CD8-positive, alpha-beta memory T cell (primary cell): ENCODE results near the gene CUL3. TPM values are rescaled to one million over a fixed set of nuclear protein-coding genes. Genes with fewer than 3 reads are reported as not detected.
"Not testable (repeated sequence)": the region's sequence is repeated elsewhere in the genome, so short reads cannot be mapped to it uniquely, and the experiment has no call there.

Source experiments
- CTCF ChIA-PET: fragments of 350-600 bp; sonication (Branson Sonifier 250); formaldehyde crosslinking; loops from one replicate; lab custom pipeline; 2021; ENCODE audit warnings: antibody characterized with exemption; lab: Charles Lee
- POLR2A ChIA-PET: fragments of 350-600 bp; sonication (Branson Sonifier 250); formaldehyde crosslinking; loops from one replicate; lab custom pipeline; 2021; ENCODE audit warnings: antibody characterized with exemption; lab: Charles Lee
- DNase-seq, 5 donors: peaks; one replicate each; pipeline versions ENCODE4 v3.0.0 to v3.0.0-alpha.2; 2020 to 2022; ENCODE audit warnings: mixed read lengths in 1 of 5
- H3K27ac ChIP-seq: one replicate; pipeline ENCODE4 v1.7.0; 2013; ENCODE audit warnings: low read depth, mild to moderate bottlenecking, low read length, moderate library complexity
- H3K27me3 ChIP-seq: 2 replicates; pipeline ENCODE4 v1.7.0; 2013; ENCODE audit warnings: low read length, mild to moderate bottlenecking; ENCODE audit not compliant: insufficient read depth, poor library complexity, severe bottlenecking
- H3K36me3 ChIP-seq: 2 replicates; pipeline ENCODE4 v1.7.0; 2013; ENCODE audit warnings: mild to moderate bottlenecking, low read length, moderate library complexity; ENCODE audit not compliant: insufficient read depth
- H3K4me1 ChIP-seq: 2 replicates; pipeline ENCODE4 v1.7.0; 2013; ENCODE audit warnings: mild to moderate bottlenecking, low read length, moderate library complexity; ENCODE audit not compliant: insufficient read depth
- H3K4me3 ChIP-seq: 2 replicates; pipeline ENCODE4 v1.7.0; 2013; ENCODE audit warnings: mild to moderate bottlenecking, low read length
- H3K9me3 ChIP-seq: 2 replicates; pipeline ENCODE4 v1.7.0; 2013; ENCODE audit warnings: mild to moderate bottlenecking, low read length
- H3K27ac Mint-ChIP-seq, 8 donors: one replicate each; pipeline ENCODE4 v1.8.0; 2020 to 2021; ENCODE audit warnings: mixed read lengths in 8 of 8, mild to moderate bottlenecking in 6 of 8, inconsistent platforms in 3 of 8, moderate library complexity in 3 of 8
- H3K27me3 Mint-ChIP-seq, 2 donors: one replicate each; pipeline ENCODE4 v1.8.0; 2020 to 2021; ENCODE audit warnings: mixed read lengths in 2 of 2, mild to moderate bottlenecking in 1 of 2, moderate library complexity in 1 of 2
- H3K36me3 Mint-ChIP-seq, 3 donors: one replicate each; pipeline ENCODE4 v1.8.0; 2020 to 2021; ENCODE audit warnings: mixed read lengths in 3 of 3, inconsistent platforms in 1 of 3, mild to moderate bottlenecking in 1 of 3
- H3K4me1 Mint-ChIP-seq, 3 donors: one replicate each; pipeline ENCODE4 v1.8.0; 2020 to 2021; ENCODE audit warnings: mixed read lengths in 3 of 3, inconsistent platforms in 1 of 3, mild to moderate bottlenecking in 1 of 3
- H3K4me3 Mint-ChIP-seq, 7 donors: one replicate each; pipeline ENCODE4 v1.8.0; 2020 to 2021; ENCODE audit warnings: mixed read lengths in 7 of 7, mild to moderate bottlenecking in 6 of 7, moderate library complexity in 4 of 7, inconsistent platforms in 2 of 7
- H3K9me3 Mint-ChIP-seq, 5 donors: one replicate each; pipeline ENCODE4 v1.8.0; 2020 to 2022; ENCODE audit warnings: mixed read lengths in 5 of 5, mild to moderate bottlenecking in 3 of 5, moderate library complexity in 2 of 5, inconsistent platforms in 1 of 5
- polyA plus RNA-seq: library from polyadenylated mRNA; unstranded; fragments of 300-500 nt; fragmentation: Illumina TruSeq; gene quantifications from one replicate; pipeline ENCODE4 v1.2.3, GENCODE V29; 2021
- total RNA-seq, 2 experiments: library from RNA; stranded (reverse); gene quantifications; one replicate each; pipeline ENCODE4 v1.2.3, GENCODE V29; 2021

Gene CUL3
- total and polyA plus RNA-seq, 3 experiments from 2014 or later = 58.1 to 104 (median 100) TPM

DNA sequence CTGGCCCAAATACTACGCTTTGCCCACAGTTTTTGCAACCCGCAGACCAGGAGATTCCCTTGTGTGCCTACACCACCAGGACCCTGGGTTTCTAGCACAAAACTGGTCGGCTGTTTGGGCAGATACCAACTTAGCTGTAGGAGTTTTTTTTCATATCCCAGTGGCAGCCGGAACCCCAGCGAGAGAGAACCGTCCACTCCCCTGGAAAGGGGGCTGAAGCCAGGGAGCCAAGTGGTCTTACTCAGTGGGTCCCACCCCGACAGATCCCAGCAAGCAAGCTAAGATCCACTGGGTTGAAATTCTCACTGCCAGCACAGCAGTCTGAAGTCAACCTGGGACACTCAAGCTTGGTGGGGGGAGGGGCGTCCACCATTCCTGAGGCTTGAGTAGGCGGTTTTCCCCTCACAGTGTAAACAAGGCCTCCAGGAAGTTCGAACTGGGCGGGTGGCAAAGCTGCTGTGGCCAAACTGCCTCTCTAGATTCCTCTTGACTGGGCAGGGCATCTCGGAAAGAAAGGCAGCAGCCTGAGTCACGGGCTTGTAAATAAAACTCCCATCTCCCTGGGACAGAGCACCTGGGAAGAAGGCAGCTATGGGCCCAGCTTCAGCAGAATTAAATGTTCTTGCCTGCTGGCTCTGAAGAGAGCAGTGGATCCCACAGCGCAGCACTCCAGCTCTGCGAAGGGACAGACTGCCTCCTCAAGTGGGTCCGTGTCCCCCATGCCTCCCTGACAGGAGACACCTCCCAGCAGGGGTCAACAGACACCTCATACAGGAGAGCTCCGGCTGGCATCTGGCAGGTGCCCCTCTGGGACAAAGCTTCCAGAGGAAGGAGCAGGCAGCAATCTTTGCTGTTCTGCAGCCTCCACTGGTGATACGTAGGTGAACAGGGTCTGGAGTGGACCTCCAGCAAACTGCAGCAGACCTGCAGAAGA, 99.8 kb downstream of the CUL3 start:
- H3K27me3 Mint-ChIP-seq, H3K9me3 ChIP-seq, H3K27ac ChIP-seq, H3K36me3 ChIP-seq, H3K4me1 ChIP-seq, DNase-seq, POLR2A ChIA-PET, H3K27me3 ChIP-seq, H3K4me3 ChIP-seq, H3K4me3 Mint-ChIP-seq, H3K9me3 Mint-ChIP-seq, CTCF ChIA-PET: not testable (repeated sequence)
- peaks cover 39 to 63% (median 60%) of the 10 kb centered on the region in 3 donors for H3K4me1 Mint-ChIP-seq
- peaks cover 31 to 83% (median 34%) of the 10 kb centered on the region in 3 donors for H3K36me3 Mint-ChIP-seq
- H3K27ac Mint-ChIP-seq = peak overlapping the region in 1 of 8 donors; percentile 13

DNA sequence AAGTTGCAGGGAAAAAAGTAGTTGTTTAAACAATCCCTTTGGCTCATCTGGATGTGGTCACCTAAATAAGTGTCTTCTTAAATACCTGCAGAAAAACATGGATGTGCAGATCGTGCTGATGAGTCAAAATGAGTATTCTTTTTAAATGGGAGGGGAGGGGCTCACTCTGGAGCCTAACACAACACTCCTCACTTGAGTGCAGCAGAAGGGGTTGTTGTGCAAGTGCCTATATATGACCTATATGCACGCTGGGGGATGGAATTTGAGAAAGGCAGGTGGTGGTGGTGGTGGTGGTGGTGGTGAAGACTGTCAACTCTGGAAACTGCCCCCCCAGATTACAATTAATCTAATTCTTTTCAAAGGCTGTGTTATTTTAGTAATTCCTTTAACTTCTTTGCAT, 105.3 kb downstream of the CUL3 start:
- no peak overlapping the region for H3K4me3 ChIP-seq
- Mint-ChIP-seq H3K4me3 (no peak overlapping the region), H3K4me1 (peaks cover 1 to 23% (median 18%) of the 10 kb centered on the region in 3 donors), H3K9me3 (no peaks in the 10 kb centered on the region), H3K27ac (peak overlapping the region in 4 of 8 donors; percentile 8 to 65 (median 35)), H3K36me3 (peaks cover 13 to 78% (median 27%) of the 10 kb centered on the region in 3 donors), H3K27me3 (no peaks in the 10 kb centered on the region)
- H3K27me3 ChIP-seq = no peaks in the 10 kb centered on the region
- H3K9me3 ChIP-seq = no peaks in the 10 kb centered on the region
- ChIA-PET CTCF (no interaction called here), POLR2A (no interaction called here)
- DNase-seq = no peak
- H3K36me3 ChIP-seq = peaks cover 26% of the 10 kb centered on the region
- H3K27ac ChIP-seq = no peak overlapping the region
- no peaks in the 10 kb centered on the region for H3K4me1 ChIP-seq

- Mint-ChIP-seq H3K27me3 (no peaks in the 10 kb centered on the region), H3K4me3 (no peak overlapping the region)
- CTCF ChIA-PET = no interaction called here
Observed at GRCh38 chr2:224472827-224473226, 112.3 kb downstream of the CUL3 start.

DNA sequence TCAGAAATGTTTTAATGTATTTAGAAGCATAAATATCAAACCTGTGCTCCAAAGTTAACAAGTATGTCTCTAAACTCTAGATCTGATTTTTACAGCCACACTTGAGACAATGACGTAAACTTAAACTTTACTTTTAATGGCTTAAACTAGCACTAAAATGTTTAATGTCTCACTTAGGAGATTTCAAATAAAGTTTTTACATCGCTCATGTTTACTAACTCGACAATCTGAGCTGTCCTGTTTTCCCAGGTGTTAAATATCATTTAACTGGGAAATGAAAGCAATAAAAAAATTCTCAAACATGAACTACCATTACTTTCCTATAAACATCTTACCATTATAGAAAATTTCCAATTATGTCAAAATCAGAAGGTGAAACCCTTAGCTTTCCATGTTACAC, 113.0 kb downstream of the CUL3 start:
- Mint-ChIP-seq H3K4me3 (no peak overlapping the region), H3K27me3 (no peaks in the 10 kb centered on the region), H3K4me1 (no peaks in the 10 kb centered on the region), H3K9me3 (no peaks in the 10 kb centered on the region), H3K36me3 (peaks cover 13 to 38% (median 16%) of the 10 kb centered on the region in 3 donors), H3K27ac (no peak overlapping the region)
- Histone ChIP-seq H3K27ac (no peak overlapping the region), H3K4me3 (no peak overlapping the region), H3K27me3 (no peaks in the 10 kb centered on the region), H3K9me3 (no peaks in the 10 kb centered on the region), H3K36me3 (peaks cover 26% of the 10 kb centered on the region), H3K4me1 (no peaks in the 10 kb centered on the region)
- CTCF ChIA-PET = no interaction called here
- no peak for DNase-seq
- POLR2A ChIA-PET = no interaction called here

More at GRCh38 chr2:224472827-224473226, 112.3 kb downstream of the CUL3 start:
- POLR2A ChIA-PET = no interaction called here
- Histone ChIP-seq H3K4me3 (no peak overlapping the region), H3K4me1 (no peaks in the 10 kb centered on the region), H3K36me3 (peaks cover 33% of the 10 kb centered on the region), H3K27me3 (no peaks in the 10 kb centered on the region), H3K27ac (no peak overlapping the region), H3K9me3 (no peaks in the 10 kb centered on the region)
- Mint-ChIP-seq H3K27ac (no peak overlapping the region), H3K36me3 (peaks cover 13 to 45% (median 21%) of the 10 kb centered on the region in 3 donors), H3K4me1 (no peaks in the 10 kb centered on the region), H3K9me3 (no peaks in the 10 kb centered on the region)
- no peak for DNase-seq

DNA sequence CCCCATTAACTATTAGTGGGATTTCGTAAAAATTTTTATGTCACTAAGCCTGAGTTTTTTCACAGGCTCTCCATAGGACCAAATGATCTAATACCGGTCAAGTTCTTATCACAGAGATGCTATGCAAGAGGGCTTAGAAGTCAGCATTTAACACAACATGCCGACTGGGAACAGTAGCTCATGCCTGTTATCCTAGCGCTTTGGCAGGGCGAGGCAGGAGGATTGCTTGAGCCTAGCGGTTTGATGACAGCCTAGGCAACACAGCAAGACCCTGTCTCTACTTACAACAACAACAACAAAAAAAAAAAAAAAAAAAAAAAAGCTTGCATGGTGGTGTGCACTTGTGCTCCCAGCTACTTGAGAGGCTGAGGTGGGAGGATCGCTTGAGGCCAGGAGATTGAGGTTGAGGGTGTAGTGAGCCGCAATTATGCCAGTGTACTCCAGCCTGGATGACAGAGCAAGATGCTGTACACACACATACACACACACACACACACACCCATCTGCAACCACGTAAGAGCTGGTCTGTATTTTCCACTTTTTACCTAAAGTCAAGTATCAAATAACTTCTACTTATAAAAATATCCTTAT, 115.7 kb downstream of the CUL3 start:
- Mint-ChIP-seq H3K36me3 (peaks cover 0 to 16% (median 0%) of the 10 kb centered on the region in 3 donors), H3K27ac (no peak overlapping the region)
- CTCF ChIA-PET = interaction anchor here (0.7 kb wide), 1 partner anchor 271 kb away, joined by 3 read pairs; no protein-coding TSS in a partner anchor

DNA sequence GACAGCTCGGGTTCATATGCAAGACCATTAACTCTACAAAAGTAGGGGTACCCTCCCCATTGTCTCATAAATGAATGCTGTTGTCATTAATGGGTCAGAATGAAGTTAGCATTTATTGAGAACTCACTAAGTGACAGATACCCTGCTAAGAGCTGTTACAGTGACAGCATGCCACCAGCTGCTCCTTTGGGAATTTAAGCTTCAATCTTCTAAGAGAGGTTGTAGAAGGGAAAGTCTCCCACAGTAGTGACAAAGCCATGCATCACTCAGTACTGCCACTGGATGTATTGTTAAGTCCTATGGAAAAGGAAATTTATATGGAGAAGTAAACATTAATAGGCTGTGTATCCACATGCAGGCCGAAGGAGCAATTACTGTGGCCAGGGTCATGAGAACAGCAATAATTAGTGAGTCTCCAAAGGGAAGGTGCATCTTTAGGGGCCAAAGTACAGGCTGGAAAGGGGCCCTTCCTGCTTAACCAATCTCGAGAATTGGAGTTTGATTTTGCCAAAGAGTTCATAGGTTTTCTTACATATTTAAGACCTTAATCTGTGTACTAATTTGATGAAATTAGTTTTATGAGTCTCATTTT, 118.8 kb downstream of the CUL3 start:
- CTCF ChIA-PET = no interaction called here
- no peak overlapping the region for H3K4me3 Mint-ChIP-seq
- H3K9me3 ChIP-seq = no peaks in the 10 kb centered on the region
- no peak overlapping the region for H3K4me3 ChIP-seq
- no peaks in the 10 kb centered on the region for H3K4me1 ChIP-seq
- no peaks in the 10 kb centered on the region for H3K27me3 ChIP-seq
- H3K36me3 ChIP-seq = no peaks in the 10 kb centered on the region
- peak overlapping the region in 1 of 8 donors; percentile 4 for H3K27ac Mint-ChIP-seq
- peaks cover 0 to 4% (median 3%) of the 10 kb centered on the region in 3 donors for H3K4me1 Mint-ChIP-seq
- no peak overlapping the region for H3K27ac ChIP-seq
- DNase-seq = no peak
- POLR2A ChIA-PET = no interaction called here
- H3K36me3 Mint-ChIP-seq = peaks cover 0 to 7% (median 0%) of the 10 kb centered on the region in 3 donors
- peaks cover 3 to 10% of the 10 kb centered on the region in 2 donors for H3K27me3 Mint-ChIP-seq
- peaks cover 3 to 8% (median 7%) of the 10 kb centered on the region in 5 donors for H3K9me3 Mint-ChIP-seq

More for the DNA sequence above, 115.7 kb downstream of the CUL3 start:
- Mint-ChIP-seq H3K27me3 (no peaks in the 10 kb centered on the region), H3K9me3 (peaks cover 0 to 3% (median 0%) of the 10 kb centered on the region in 5 donors), H3K4me1 (no peaks in the 10 kb centered on the region), H3K4me3 (no peak overlapping the region)
- no peaks in the 10 kb centered on the region for H3K27me3 ChIP-seq
- H3K27ac ChIP-seq = no peak overlapping the region
- DNase-seq = no peak
- no peaks in the 10 kb centered on the region for H3K4me1 ChIP-seq
- H3K9me3 ChIP-seq = no peaks in the 10 kb centered on the region
- POLR2A ChIA-PET = no interaction called here
- H3K36me3 ChIP-seq = peaks cover 8% of the 10 kb centered on the region
- no peak overlapping the region for H3K4me3 ChIP-seq

GRCh38 chr2:224461391-224461790, 123.8 kb downstream of the CUL3 start:
- Histone ChIP-seq H3K27me3 (no peaks in the 10 kb centered on the region), H3K9me3 (no peaks in the 10 kb centered on the region), H3K36me3 (no peaks in the 10 kb centered on the region), H3K27ac (no peak overlapping the region), H3K4me1 (no peaks in the 10 kb centered on the region), H3K4me3 (no peak overlapping the region)
- peaks cover 0 to 27% (median 5%) of the 10 kb centered on the region in 3 donors for H3K36me3 Mint-ChIP-seq
- peaks cover 4 to 14% (median 8%) of the 10 kb centered on the region in 5 donors for H3K9me3 Mint-ChIP-seq
- H3K27ac Mint-ChIP-seq = no peak overlapping the region
- ChIA-PET CTCF (no interaction called here), POLR2A (no interaction called here)
- H3K4me1 Mint-ChIP-seq = peaks cover 0 to 4% (median 3%) of the 10 kb centered on the region in 3 donors
- no peak for DNase-seq
- H3K27me3 Mint-ChIP-seq = peaks cover 13 to 47% of the 10 kb centered on the region in 2 donors
- H3K4me3 Mint-ChIP-seq = no peak overlapping the region
